Body of pancreas (tissue), 4 donors: ENCODE measurements around the gene GJD2. TPM values are rescaled to one million over a fixed set of nuclear protein-coding genes. Genes with fewer than 3 reads are reported as not detected.
A peak's percentile ranks its signal among the peaks of the same experiment; 100 is the strongest.

ENCODE experiments used
- ATAC-seq: fragments of 150-250 bp; one replicate; pipeline ENCODE4 v1.9.1; 2016
- DNase-seq, 4 donors: peaks; one replicate each; pipeline ENCODE4 v3.0.0-alpha.2; 2019
- H3K27ac ChIP-seq, 4 donors: fragments of 200-600 bp; sonication (generic); 1 replicate in 3 of 4; 2 replicates in 1 of 4; pipeline versions ENCODE4 v1.5.1 to v1.6.1; 2016 to 2019; ENCODE audit warnings: mild to moderate bottlenecking in 1 of 4, mixed read lengths in 1 of 4, moderate library complexity in 1 of 4
- H3K27me3 ChIP-seq, 2 donors: fragments of 200-600 bp; sonication (generic); one replicate each; pipeline ENCODE4 v1.6.0; 2016; ENCODE audit warnings: mild to moderate bottlenecking in 1 of 2
- H3K36me3 ChIP-seq, 2 donors: fragments of 200-600 bp; sonication (generic); replicated peaks in 1 of 2; 2 replicates each; pipeline ENCODE4 v1.5.1; 2016; ENCODE audit warnings: low read depth in 2 of 2; ENCODE audit not compliant: insufficient read depth in 1 of 2
- H3K4me1 ChIP-seq: fragments of 200-600 bp; sonication (generic); one replicate; pipeline ENCODE4 v1.6.0; 2016
- H3K4me3 ChIP-seq, 2 donors: fragments of 200-600 bp; sonication (generic); 1 replicate in 1 of 2; 2 replicates in 1 of 2; pipeline ENCODE4 v1.5.1; 2016 to 2019
- H3K9me3 ChIP-seq, 3 donors: fragments of 200-600 bp; sonication (generic); 1 replicate in 2 of 3; 2 replicates in 1 of 3; pipeline ENCODE4 v1.5.1; 2016
- POLR2A ChIP-seq, 3 donors: fragments of 450-650 bp; IDR thresholded peaks; one replicate each; pipeline ENCODE4 v1.6.1; 2016; ENCODE audit warnings: antibody characterized with exemption in 3 of 3, mild to moderate bottlenecking in 2 of 3
- WGBS, 2 donors: methylation state at CpG; one replicate each; pipeline ENCODE4 v1.1.5; 2017; 5-methylcytosine and 5-hydroxymethylcytosine counted together
- intact Hi-C: fragments of 100-400 bp; cut with DNase I; formaldehyde crosslinking; loops from one replicate; pipeline ENCODE4 v1.15.1; 2023
- total RNA-seq, 2 donors: library from RNA; depleted of rRNA; stranded (reverse); fragments of >200 nt; gene quantifications; one replicate each; pipeline ENCODE4 v1.1.0, GENCODE V29; 2016
- TF ChIP-seq, protein P1 (sequence below), 7 experiments: fragments of 450-650 bp in 4 of 7; fragments of 200-600 bp in 3 of 7; sonication (generic) in 3 of 7; IDR thresholded peaks; one replicate each; pipeline ENCODE4 v1.5.1; 2016 to 2019; ENCODE audit warnings: antibody characterized with exemption in 7 of 7

The GJD2 gene
- total RNA-seq, 2 donors from 2014 or later, result 2.3 to 4.0 TPM

DNA sequence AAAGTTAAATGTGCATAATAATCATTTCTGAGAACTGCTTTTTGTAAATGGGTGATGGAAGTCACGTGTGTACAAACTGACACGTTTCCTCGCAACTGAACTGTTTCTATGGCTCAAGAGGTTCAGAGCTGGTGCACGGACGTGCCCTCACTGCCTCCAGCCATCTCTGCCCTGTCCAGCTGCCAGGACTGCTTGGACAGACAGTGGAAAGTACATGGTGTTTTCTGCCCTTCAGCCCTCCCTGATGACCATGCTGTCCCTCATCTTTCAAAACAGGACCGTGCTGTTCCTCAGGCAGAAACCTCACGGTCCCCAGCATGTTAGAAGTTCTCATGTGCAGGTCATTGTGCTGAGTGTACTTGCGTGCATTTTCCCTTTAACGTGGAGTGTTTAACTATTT is 38.7 kb downstream of the GJD2 start:
- DNase-seq (peak in 3 of 4 donors; percentile 40 to 52 (median 51)), ATAC-seq (peak; percentile 59)
- Histone ChIP-seq H3K36me3 (no peaks in the 10 kb centered on the region), H3K27me3 (no peaks in the 10 kb centered on the region), H3K27ac (no peak overlapping the region), H3K4me1 (no peaks in the 10 kb centered on the region), H3K4me3 (no peak overlapping the region), H3K9me3 (no peaks in the 10 kb centered on the region)
- TF ChIP-seq, protein P1, sequence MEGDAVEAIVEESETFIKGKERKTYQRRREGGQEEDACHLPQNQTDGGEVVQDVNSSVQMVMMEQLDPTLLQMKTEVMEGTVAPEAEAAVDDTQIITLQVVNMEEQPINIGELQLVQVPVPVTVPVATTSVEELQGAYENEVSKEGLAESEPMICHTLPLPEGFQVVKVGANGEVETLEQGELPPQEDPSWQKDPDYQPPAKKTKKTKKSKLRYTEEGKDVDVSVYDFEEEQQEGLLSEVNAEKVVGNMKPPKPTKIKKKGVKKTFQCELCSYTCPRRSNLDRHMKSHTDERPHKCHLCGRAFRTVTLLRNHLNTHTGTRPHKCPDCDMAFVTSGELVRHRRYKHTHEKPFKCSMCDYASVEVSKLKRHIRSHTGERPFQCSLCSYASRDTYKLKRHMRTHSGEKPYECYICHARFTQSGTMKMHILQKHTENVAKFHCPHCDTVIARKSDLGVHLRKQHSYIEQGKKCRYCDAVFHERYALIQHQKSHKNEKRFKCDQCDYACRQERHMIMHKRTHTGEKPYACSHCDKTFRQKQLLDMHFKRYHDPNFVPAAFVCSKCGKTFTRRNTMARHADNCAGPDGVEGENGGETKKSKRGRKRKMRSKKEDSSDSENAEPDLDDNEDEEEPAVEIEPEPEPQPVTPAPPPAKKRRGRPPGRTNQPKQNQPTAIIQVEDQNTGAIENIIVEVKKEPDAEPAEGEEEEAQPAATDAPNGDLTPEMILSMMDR (IDR thresholded peaks at IDR 0.05), result no peak
- no peak for TF ChIP-seq POLR2A (IDR thresholded peaks at IDR 0.05)
- intact Hi-C loops, result no loop called here
- whole genome bisulfite sequencing, 2 donors, result 46 to 50% methylated on average over 9 of the region's 9 CpGs

DNA sequence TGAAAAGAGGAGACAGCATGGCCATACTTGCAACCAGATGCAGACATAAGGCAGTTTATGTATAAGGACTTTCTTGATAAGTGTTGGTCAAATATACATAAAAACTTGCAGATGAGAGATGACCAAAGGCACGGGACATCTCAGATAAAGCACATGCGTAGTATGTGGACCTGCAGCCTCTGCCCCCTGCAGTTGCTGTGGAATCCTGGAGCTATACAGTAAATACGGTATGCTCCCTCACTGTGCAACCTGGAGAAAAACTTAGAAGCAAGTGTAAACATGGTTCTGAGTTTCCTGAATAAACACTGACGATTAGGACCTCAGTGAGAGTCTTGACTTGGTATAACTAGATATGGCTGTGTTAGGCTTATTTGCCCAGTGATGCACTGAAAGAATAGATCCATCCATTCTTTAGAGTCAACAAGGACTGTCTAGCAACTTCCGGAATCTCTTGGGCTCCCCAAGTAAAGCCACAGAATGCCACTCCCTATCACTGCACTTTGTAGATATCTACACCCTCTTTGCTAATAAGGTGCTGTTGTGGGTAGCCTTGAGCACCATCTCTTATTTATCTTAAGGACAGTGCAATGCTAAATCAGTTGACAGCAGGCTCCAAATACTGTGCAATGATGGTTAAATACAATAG is 40.2 kb downstream of the GJD2 start:
- intact Hi-C loops, result no loop called here
- H3K4me3 ChIP-seq, result no peak overlapping the region
- no peak for TF ChIP-seq POLR2A (IDR thresholded peaks at IDR 0.05)
- TF ChIP-seq, protein P1 (IDR thresholded peaks at IDR 0.05), result no peak
- DNase-seq (no peak), ATAC-seq (no peak)
- no peaks in the 10 kb centered on the region for H3K36me3 ChIP-seq
- H3K9me3 ChIP-seq, result no peaks in the 10 kb centered on the region
- no peak overlapping the region for H3K27ac ChIP-seq
- H3K4me1 ChIP-seq, result no peaks in the 10 kb centered on the region
- no peaks in the 10 kb centered on the region for H3K27me3 ChIP-seq
- WGBS, 2 donors, result 51 to 57% methylated on average over 5 of the region's 5 CpGs

DNA sequence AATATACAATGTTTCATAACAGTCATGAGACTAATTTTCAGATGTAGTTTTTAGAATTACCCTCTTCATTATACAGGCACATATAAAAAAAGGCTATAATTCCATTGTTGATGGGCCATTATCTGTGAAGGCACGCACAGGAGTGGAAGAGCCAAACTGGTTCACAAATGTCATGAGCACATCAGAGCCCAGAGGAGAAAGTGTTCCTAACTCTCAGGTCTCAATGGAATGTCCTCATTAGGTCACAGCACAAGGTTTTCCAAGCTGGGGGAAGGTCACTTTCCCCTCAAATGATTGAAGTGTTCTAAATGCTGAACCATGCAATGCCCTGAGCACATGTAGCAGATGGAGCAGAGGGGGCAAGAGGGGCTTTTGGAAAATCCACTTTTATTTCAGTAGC is 41.2 kb downstream of the GJD2 start:
- WGBS, 2 donors, result 77 to 78% methylated on average over 1 of the region's 1 CpG

DNA sequence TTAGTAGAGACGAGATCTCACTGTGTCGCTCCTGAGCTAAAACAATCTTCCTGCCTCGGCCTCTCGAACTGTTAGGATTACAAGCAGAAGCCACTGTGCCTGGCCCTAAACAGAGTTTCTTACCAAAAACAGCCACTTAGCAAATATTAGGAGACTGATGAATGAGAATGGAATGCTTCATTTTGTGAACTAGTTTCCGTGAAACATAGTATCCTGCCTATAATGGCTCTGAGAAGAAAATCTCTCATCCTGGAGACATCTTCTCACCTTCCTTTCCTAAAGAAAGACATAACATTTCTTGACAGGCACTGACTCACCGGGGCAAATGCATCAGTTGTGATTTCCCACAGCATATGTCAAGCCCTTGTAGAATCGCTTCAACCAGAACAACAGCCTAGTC is 44.9 kb downstream of the GJD2 start:
- TF ChIP-seq POLR2A (IDR thresholded peaks at IDR 0.05), result no peak
- TF ChIP-seq, protein P1 (IDR thresholded peaks at IDR 0.05), result no peak
- intact Hi-C loops, result no loop called here
- no peaks in the 10 kb centered on the region for H3K4me1 ChIP-seq
- no peak overlapping the region for H3K27ac ChIP-seq
- WGBS, 2 donors, result 64 to 72% methylated on average over 7 of the region's 7 CpGs
- no peaks in the 10 kb centered on the region for H3K27me3 ChIP-seq
- no peaks in the 10 kb centered on the region for H3K36me3 ChIP-seq
- DNase-seq, result no peak
- no peak overlapping the region for H3K4me3 ChIP-seq
- H3K9me3 ChIP-seq, result no peaks in the 10 kb centered on the region
- no peak for ATAC-seq

More for the DNA sequence above, 41.2 kb downstream of the GJD2 start:
- Histone ChIP-seq H3K27ac (no peak overlapping the region), H3K4me1 (no peaks in the 10 kb centered on the region), H3K9me3 (no peaks in the 10 kb centered on the region), H3K36me3 (no peaks in the 10 kb centered on the region), H3K27me3 (no peaks in the 10 kb centered on the region), H3K4me3 (no peak overlapping the region)
- TF ChIP-seq, protein P1 (IDR thresholded peaks at IDR 0.05), result no peak
- TF ChIP-seq POLR2A (IDR thresholded peaks at IDR 0.05), result no peak
- intact Hi-C loops, result no loop called here
- DNase-seq (no peak), ATAC-seq (no peak)

DNA sequence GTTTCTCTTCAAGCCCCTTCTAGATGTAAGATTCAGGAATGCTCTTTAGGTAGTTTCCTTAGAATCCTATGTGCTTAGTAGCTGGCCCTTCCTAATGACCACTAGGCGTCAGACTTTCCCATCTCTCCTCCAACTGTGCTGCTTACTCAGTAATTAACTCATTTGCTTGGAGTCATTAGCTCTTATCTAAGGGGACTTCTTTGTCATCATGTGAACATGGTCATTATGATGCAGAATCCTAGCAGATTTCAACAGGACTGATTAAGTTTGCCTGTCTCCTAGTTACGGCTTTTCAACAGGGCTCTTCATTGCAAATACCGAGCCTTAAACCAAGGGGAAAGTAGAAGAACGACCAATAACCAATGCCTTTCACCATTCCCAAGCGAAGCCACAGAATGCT is 46.4 kb downstream of the GJD2 start:
- Histone ChIP-seq H3K9me3 (no peaks in the 10 kb centered on the region), H3K27me3 (no peaks in the 10 kb centered on the region), H3K4me1 (no peaks in the 10 kb centered on the region), H3K36me3 (no peaks in the 10 kb centered on the region), H3K27ac (no peak overlapping the region), H3K4me3 (no peak overlapping the region)
- TF ChIP-seq, protein P1 (IDR thresholded peaks at IDR 0.05), result peak; percentile 20 to 61 (median 52)
- TF ChIP-seq POLR2A (IDR thresholded peaks at IDR 0.05), result no peak
- WGBS, 2 donors, result 35 to 41% methylated on average over 5 of the region's 5 CpGs
- ATAC-seq, result no peak
- DNase-seq, result peak in 2 of 4 donors; percentile 22 to 25
- intact Hi-C loops, result no loop called here
